ENCODE data around the gene GABRB2. TPM values are rescaled to one million over a fixed set of nuclear protein-coding genes. Genes with fewer than 3 reads are reported as not detected.

The GABRB2 gene
- total RNA-seq, 1 experiment from 2014 or later, result not detected

DNA sequence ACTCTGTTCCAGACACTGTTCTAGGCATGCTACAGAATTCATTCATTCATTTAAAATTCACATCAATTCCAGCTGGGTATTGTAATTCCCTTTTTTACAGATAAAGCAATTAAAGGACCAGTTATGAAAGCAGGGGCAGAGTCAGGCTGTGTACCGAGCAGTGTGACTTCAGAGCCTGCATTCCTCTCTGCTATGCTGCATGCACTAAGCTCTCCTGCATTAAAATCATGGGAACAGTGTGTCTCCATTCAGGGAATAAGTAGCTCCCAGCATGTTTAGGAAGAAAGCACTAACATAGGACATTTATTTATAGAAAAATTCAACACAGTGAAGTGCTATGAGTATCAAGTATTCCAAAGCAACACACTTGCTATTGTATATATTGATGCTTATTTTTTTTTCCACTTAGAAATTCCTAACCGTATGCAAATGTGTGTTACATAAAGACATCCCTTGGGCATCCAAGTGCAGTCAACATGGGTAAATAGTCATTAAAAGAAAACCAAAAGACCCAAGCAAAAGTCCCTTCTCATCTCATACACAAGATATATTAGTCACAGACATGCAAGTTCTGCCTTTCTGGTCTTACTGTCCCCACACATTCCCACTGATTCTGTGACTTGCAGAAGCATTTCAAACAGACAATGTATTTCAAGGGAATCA lies 173.7 kb downstream of the GABRB2 start:
- intact Hi-C loops (cut with micrococcal nuclease), result no loop called here
- no peak for DNase-seq (ENCODE audit: unreplicated experiment)
- no TSS peak for BruUV-seq (replicated peaks)
- TF ChIP-seq, protein P1, sequence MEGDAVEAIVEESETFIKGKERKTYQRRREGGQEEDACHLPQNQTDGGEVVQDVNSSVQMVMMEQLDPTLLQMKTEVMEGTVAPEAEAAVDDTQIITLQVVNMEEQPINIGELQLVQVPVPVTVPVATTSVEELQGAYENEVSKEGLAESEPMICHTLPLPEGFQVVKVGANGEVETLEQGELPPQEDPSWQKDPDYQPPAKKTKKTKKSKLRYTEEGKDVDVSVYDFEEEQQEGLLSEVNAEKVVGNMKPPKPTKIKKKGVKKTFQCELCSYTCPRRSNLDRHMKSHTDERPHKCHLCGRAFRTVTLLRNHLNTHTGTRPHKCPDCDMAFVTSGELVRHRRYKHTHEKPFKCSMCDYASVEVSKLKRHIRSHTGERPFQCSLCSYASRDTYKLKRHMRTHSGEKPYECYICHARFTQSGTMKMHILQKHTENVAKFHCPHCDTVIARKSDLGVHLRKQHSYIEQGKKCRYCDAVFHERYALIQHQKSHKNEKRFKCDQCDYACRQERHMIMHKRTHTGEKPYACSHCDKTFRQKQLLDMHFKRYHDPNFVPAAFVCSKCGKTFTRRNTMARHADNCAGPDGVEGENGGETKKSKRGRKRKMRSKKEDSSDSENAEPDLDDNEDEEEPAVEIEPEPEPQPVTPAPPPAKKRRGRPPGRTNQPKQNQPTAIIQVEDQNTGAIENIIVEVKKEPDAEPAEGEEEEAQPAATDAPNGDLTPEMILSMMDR (IDR thresholded peaks at IDR 0.05; ENCODE audit: unreplicated experiment), result no peak
- ChIA-PET CTCF (no interaction called here), POLR2A (no interaction called here)
- Mint-ChIP-seq H3K4me1 (ENCODE audit: insufficient read depth, unreplicated experiment) (no peaks in the 10 kb centered on the region), H3K27ac (ENCODE audit: low read depth, unreplicated experiment) (no peak overlapping the region), H3K9me3 (ENCODE audit: unreplicated experiment) (no peaks in the 10 kb centered on the region), H3K36me3 (ENCODE audit: insufficient read depth, unreplicated experiment) (no peaks in the 10 kb centered on the region), H3K4me3 (ENCODE audit: unreplicated experiment) (no peak overlapping the region), H3K27me3 (ENCODE audit: insufficient read depth, unreplicated experiment) (peaks cover 87% of the 10 kb centered on the region)

DNA sequence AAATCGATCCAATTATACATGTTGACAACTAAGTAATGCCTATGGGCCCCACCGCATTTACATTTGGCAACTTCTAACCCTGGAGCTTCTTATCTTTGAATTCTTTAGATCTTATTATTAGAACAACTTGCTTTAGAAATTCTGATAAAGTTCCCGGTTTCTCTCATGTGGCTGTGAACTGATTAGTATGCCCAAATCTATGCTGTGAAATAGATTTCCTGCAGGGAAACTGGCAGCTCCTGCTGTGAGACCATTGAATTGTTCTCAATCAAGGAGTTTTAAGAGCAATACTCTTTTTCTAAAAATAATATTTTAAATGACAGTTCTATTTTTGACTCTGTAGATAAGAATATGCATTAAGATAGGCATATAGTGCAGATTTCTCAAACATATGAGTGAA lies 177.5 kb downstream of the GABRB2 start:
- intact Hi-C loops (cut with micrococcal nuclease), result no loop called here
- Mint-ChIP-seq H3K27me3 (ENCODE audit: insufficient read depth, unreplicated experiment) (peaks cover 65% of the 10 kb centered on the region), H3K4me3 (ENCODE audit: unreplicated experiment) (no peak overlapping the region), H3K9me3 (ENCODE audit: unreplicated experiment) (no peaks in the 10 kb centered on the region), H3K27ac (ENCODE audit: low read depth, unreplicated experiment) (no peak overlapping the region), H3K4me1 (ENCODE audit: insufficient read depth, unreplicated experiment) (no peaks in the 10 kb centered on the region), H3K36me3 (ENCODE audit: insufficient read depth, unreplicated experiment) (no peaks in the 10 kb centered on the region)
- BruUV-seq (replicated peaks), result no TSS peak
- TF ChIP-seq, protein P1 (IDR thresholded peaks at IDR 0.05; ENCODE audit: unreplicated experiment), result no peak
- DNase-seq (ENCODE audit: unreplicated experiment), result no peak
- ChIA-PET CTCF (interaction anchor here (0.7 kb wide), 1 partner anchor 10 kb away, joined by 3 read pairs; no protein-coding TSS in a partner anchor), POLR2A (no interaction called here)

DNA sequence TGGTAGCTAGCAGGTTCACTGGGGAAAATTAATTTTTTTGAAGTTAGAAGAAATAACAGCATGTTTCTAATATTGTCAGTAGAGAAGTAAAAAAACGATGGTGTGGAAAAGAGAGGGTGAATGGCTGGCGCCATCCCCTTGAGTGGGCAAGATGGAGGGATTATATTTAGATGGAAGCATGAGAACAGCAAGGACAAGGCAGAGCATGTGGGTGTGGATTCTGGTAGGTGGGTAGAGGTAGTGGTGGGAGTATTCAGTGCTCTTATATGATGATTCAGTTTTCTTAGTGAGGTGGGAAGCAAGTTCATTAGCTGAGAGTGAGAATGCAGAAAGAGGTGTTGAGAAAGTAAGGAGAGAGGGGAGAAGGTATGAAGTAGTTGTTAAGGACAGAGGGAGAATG lies 188.1 kb downstream of the GABRB2 start:
- H3K36me3 Mint-ChIP-seq (ENCODE audit: insufficient read depth, unreplicated experiment), result no peaks in the 10 kb centered on the region
- POLR2A ChIA-PET, result interaction anchor here (0.7 kb wide), 1 partner anchor 492 kb away, joined by 3 read pairs; no protein-coding TSS in a partner anchor
- intact Hi-C loops (cut with micrococcal nuclease), result no loop called here

DNA sequence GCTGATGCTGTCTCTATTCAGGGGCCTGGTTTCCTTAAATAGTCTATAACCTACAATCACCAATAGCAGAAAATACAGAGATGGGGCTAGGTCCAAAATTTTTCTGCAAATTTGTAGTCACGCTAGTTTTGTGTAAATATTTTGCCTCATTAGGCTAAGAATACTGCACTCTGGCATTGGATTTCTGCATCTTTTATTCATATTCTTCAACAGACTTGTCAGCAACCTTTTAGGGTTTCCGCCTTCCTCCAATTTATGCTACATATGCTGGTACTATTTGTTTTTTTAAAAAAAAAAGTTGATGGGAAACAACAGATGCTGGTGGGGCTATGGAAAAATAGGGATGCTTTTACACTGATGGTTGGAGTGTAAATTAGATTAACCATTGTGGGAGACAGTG lies 202.3 kb downstream of the GABRB2 start:
- no TSS peak for BruUV-seq (replicated peaks)
- H3K36me3 Mint-ChIP-seq (ENCODE audit: insufficient read depth, unreplicated experiment), result no peaks in the 10 kb centered on the region
- no peak overlapping the region for H3K4me3 Mint-ChIP-seq (ENCODE audit: unreplicated experiment)
- intact Hi-C loops (cut with micrococcal nuclease), result no loop called here
- no peaks in the 10 kb centered on the region for H3K4me1 Mint-ChIP-seq (ENCODE audit: insufficient read depth, unreplicated experiment)
- DNase-seq (ENCODE audit: unreplicated experiment), result no peak
- no peak overlapping the region for H3K27ac Mint-ChIP-seq (ENCODE audit: low read depth, unreplicated experiment)
- ChIA-PET POLR2A (no interaction called here), CTCF (interaction anchor here (1.5 kb wide), 1 partner anchor 31 kb away, joined by 3 read pairs; no protein-coding TSS in a partner anchor)
- H3K27me3 Mint-ChIP-seq (ENCODE audit: insufficient read depth, unreplicated experiment), result no peaks in the 10 kb centered on the region
- TF ChIP-seq, protein P1 (IDR thresholded peaks at IDR 0.05; ENCODE audit: unreplicated experiment), result no peak
- H3K9me3 Mint-ChIP-seq (ENCODE audit: unreplicated experiment), result no peaks in the 10 kb centered on the region

More for the DNA sequence above, 188.1 kb downstream of the GABRB2 start:
- no peak overlapping the region for H3K27ac Mint-ChIP-seq (ENCODE audit: low read depth, unreplicated experiment)
- no peak for DNase-seq (ENCODE audit: unreplicated experiment)
- H3K9me3 Mint-ChIP-seq (ENCODE audit: unreplicated experiment), result no peaks in the 10 kb centered on the region
- no peaks in the 10 kb centered on the region for H3K4me1 Mint-ChIP-seq (ENCODE audit: insufficient read depth, unreplicated experiment)
- CTCF ChIA-PET, result interaction anchor here (0.6 to 1.0 kb wide), 3 partner anchors 10 to 556 kb away, joined by 3 read pairs; no protein-coding TSS in a partner anchor
- H3K4me3 Mint-ChIP-seq (ENCODE audit: unreplicated experiment), result no peak overlapping the region
- BruUV-seq (replicated peaks), result no TSS peak
- TF ChIP-seq, protein P1 (IDR thresholded peaks at IDR 0.05; ENCODE audit: unreplicated experiment), result no peak
- H3K27me3 Mint-ChIP-seq (ENCODE audit: insufficient read depth, unreplicated experiment), result no peaks in the 10 kb centered on the region
